ENCODE data around the gene TPGS1.

GRCh38 chr19:525857-526419 is 18.6 kb downstream of the TPGS1 start:
- no peak for TF ChIP-seq CTCF (IDR thresholded peaks at IDR 0.05; ENCODE audit: low read length)
- no peak for TF ChIP-seq EZH2 (IDR thresholded peaks at IDR 0.05; ENCODE audit: borderline replicate concordance, low read length)

All from OCI-LY1 (cell line).